Activated CD8-positive, alpha-beta memory T cell treated with anti-CD3 and anti-CD28 coated beads, Interleukin-2, amount 50 U/mL, for 48 hours (primary cell): ENCODE results near the gene APPL1.
"Not testable (repeated sequence)": the region's sequence is repeated elsewhere in the genome, so short reads cannot be mapped to it uniquely, and the experiment has no call there.

Experiments used
- DNase-seq: peaks from one replicate; pipeline ENCODE4 v3.0.0-alpha.2; 2020

APPL1 gene

DNA sequence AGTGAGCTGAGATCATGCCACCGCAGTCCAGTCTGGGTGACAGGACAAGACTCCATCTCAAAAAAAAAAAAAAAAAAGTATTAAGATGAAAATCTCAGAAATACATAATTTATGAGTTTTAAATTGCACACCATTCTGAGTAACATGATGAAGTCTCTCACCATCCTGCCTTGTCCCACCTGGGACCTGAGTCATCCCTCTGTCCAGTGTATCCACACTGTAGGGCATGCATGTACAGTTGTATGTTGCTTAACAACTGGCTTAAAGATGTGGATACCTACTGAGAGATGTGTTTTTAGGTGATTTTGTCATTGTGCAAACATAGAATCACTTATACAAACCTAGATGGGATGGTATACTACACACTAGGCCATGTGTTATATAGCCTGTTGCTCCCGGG lies 47.9 kb downstream of the APPL1 start:
- no peak for DNase-seq

DNA sequence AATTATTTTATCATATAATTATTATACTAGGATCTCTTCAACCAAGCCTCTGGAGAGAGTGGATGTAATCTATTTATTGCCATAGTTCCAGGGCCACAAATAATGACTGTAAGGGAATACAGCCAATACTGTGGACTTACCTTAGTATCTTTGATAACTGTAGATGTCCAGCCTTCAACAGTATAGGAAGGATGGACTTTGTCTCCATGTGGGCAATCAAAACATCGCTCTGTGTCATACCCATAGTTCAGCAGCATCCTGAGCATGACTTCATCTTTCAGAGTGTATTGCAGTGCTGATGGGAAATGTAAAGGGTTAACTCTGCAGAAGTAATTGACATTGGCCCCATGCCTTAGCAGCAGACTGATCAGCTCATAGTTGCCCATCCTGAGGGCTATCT lies 50.7 kb downstream of the APPL1 start:
- no peak for DNase-seq

DNA sequence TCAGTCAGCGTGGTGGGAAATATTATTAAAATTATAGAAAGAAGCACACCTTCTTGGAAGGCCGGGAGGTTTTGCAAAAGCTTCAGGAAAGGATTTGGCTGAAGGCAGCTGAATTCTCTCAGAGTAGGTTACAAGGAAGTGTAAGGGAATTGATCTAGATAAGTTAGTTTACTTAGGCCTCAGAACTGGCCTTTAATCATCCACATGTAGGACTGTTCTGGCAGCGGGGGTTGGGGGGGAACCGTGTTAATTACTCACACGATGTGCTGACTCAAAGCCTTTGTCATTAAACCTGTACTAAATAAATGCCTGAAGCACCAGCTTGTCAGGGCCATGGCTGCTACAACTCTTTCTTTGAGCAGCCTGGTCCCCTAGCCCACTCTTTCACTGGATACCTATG lies 52.2 kb downstream of the APPL1 start:
- DNase-seq: no peak

DNA sequence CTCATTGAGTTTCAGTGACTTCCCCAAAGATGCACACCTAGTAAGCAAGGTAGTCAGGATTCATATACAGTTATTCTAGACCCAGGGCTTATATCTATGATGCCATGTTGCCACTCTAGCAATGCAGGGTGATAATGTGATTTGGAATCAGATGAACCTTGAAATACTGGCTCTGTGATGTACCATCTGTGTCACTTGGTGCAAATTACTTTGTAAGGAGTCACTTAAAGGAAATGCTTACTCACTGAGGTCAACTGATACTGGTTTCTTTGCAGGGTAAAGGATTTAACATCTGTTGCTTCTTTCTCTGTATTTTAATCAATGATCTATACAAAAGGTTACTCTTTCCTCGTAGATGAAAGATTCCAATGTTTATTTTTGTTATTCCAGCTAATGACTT lies 54.2 kb downstream of the APPL1 start:
- no peak for DNase-seq

DNA sequence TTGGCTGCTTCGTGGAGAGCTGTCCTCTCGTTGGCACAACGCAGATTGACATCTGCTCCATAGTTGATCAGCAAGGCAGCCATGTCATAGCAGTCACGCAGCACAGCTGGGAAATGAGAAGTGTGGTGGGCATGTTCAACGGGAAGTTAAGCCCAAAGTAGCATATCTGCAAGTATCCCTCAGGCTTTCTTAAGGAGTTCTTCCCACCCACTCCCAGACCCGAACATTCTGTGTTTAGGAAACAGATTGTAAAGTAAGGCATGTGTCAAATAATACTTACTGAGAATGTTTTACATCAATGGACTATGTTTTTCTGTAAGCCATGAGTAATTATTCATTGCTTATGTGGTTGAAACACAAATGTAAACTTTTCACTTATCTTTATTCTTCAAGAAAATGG lies 55.8 kb downstream of the APPL1 start:
- no peak for DNase-seq

DNA sequence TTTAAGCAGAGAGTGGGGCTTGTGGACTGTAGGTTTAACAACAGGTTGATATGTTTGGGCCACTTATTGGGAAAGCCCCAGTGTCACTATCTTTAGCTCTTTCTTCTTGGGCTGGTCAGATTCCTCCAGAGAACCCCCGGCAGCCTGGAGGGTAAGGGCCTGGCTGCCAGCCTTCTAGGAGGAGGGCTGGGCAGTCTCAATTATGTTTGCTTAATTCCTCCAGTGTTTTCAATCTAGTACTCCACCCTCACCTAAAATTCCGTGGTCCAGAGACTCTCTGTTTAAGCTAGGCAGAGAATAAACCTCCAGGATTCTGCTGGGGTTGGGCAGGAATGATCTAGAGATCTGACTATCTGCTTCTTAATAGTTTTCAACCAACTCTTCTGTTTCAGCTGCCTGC lies 59.7 kb downstream of the APPL1 start:
- DNase-seq: no peak

DNA sequence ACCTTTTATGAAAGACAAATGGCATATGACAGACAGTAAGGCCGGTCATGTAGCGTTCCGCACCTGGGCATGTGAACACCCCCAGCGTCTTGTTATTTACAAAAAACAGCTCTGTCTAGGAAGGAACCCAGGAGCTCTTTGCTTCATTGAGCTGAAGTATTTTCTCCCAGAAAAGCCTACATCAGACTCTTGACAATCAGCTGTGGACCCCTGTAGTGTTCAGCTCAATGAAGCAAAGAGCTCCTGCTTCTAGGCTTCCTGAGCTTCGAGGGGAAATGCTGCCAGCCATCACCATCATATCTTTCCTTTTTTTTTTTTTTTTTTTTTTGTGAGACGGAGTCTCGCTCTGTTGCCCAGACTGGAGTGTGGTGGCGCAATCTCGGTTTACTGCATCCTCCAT lies 60.9 kb downstream of the APPL1 start:
- no peak for DNase-seq

DNA sequence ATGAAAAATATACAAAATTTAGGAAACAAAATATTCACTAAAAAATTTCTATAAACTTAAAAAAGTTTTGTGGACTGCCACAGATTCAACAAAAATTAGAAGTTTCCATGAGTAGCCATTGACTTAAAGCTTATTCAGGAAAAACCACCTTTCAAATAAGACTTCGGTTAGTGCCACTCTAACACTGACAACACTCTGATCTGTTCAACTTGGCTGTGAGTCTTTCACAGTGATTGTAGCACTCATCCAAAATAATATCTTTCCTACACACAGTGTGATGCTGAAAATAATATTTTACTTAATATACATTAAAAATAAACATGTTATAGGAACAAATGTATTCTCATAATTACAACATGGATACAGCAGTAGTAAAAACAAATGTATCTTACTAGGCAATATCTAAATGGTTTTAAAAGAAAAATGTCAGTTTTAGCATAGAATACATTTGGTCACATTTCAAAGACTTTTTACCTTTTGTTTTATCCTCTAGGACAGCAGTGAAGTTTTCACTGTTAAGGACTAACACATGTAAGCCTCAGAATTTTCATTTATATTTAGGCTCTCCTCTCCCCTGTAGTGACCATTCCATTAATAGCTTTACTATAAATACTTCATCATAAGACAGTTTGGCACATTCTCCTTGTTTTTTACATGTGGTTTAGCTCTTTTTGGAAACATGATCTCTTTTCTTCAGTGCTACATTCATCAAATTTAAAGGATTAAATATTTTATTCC lies 64.8 kb downstream of the APPL1 start, which contains the start of gene ASB14:
Gene ASB14, minus strand, starts transcription at position 527 of the 738 bp plus-strand sequence. CDS start 652 bp downstream, outside the sequence.
- no peak for DNase-seq

DNA sequence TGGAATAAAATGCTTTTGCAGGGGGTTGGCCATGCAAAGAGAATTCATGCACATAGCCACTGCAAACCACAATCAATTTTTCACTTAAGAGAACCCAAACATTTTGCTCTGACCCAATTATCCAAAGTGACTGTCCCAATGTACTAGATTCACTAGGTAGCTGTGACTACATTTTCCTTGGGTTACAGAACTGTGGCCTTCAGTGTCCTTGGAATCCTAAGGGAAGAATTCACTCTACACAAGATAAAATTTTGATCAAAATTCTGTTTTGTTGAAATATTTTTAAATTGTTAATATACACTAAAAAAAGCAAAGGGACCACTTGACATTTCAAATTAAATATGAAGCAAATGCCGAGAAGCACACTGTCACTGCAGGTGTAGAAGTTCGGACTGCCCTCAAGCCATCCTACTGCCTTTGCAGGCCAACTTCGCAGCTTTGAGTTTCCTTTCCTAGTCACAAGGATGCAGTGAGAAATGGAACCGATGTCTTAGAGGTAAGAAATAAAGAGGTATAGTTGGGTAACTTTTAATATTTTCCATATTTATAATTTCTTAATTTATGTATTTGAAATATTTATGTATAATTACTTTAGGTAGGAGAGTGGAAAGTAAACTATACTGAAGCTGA lies 65.5 kb downstream of the APPL1 start:
- DNase-seq: no peak

DNA sequence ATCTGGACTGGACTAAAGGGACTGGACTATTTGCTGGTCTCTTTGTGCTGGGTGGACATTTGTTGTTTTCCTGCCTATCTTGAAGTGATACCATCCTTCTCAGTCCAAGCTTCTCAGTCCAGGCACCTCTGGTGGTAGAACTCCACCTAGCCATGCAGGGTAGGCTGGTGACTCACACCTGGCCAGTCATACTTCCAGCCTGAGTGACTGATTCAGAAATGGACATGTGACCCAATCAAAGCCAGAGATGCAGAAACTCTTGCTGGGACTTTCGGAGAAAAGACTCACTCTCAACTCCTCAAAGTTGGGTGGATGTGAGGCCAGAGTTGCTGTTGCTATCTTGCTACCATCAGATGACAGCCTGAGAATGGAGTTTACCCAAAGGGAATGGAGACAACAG lies 70.5 kb downstream of the APPL1 start:
- no peak for DNase-seq

DNA sequence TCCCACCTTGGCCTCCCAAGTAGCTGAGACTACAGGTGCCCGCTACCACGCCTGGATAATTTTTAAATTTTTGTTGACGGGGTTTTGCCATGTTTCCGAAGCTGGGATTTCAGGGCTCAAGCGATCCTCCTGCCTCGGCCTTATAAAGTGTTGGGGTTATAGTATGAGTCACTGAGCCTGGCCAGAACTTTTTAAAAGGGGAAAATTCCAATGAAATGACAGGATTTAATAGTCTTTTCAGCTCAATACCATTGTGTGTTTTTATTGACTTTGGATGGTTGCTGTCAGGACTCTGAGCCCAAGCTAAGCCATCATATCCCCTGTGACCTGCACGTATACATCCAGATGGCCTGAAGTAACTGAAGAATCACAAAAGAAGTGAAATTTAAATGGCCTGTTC lies 76.0 kb downstream of the APPL1 start:
- DNase-seq: not testable (repeated sequence)

DNA sequence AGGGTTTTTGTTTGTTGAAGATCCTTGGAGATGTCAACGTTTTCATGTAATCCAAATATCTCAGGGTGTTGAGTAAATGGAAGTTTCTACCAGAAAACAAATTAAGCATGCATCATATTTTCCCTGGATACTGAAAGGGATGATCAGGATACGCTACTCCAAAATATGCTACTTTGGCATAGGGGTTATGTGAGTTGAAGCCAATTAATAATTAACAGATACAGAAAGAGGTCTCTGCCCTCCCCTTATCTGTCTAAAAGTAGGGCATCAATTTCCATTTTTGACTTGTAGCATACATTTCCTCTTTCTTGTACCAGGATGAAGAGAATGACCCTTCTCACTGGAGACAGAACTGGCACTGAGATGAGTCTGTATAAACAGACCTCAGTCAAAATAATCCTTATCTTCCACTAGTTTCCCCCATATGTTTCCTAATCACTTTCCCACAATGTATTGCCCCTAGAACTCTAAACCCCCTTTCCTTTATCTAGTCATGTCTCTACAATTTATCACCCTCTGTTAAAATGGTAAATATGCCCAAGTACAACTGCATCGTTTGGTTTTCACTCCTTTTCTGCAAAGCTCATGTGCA lies 82.3 kb downstream of the APPL1 start:
- no peak for DNase-seq

DNA sequence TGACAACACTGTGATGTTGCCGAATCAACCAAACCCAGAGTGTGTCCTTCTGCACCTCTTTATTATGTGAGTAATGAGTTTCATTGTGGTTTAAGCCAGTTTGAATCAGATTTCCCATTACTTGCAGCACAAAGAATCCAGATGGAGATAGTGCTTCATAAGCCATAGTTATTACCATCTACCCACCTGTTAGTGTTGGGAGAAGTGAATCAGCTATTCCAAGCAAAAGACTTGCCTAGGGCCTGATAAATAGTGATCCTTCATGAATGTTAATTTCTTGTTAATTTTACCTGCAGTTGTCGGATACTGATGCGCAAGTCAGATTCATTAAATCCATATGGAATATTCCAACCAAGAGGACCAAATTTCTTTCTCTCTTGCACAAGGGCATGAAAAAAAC lies 86.7 kb downstream of the APPL1 start:
- DNase-seq: no peak
